Epithelial cell of esophagus (primary cell): ENCODE measurements around the gene RGCC.
A peak's percentile ranks its signal among the peaks of the same experiment; 100 is the strongest.
"Not testable (repeated sequence)": the region's sequence is repeated elsewhere in the genome, so short reads cannot be mapped to it uniquely, and the experiment has no call there.

Experiments used
- DNase-seq: peaks from one replicate; pipeline ENCODE4 v3.0.0; 2010; ENCODE audit warnings: low read depth
- H3K4me3 ChIP-seq: 2 replicates; pipeline ENCODE4 v1.5.1; 2011; ENCODE audit warnings: mild to moderate bottlenecking, low read length, control low read depth
- CTCF ChIP-seq: IDR thresholded peaks from 2 replicates; pipeline ENCODE4 v1.5.1; 2011; ENCODE audit warnings: low read depth, mild to moderate bottlenecking, low read length, control low read depth, inconsistent platforms; ENCODE audit not compliant: insufficient read depth; ENCODE audit errors: missing control alignments

Gene RGCC

GRCh38 chr13:41413872-41414271 lies 43.5 kb upstream of the RGCC start:
- no peak for TF ChIP-seq CTCF
- no peak for DNase-seq
- no peak overlapping the region for H3K4me3 ChIP-seq

- no peak for DNase-seq
- no peak overlapping the region for H3K4me3 ChIP-seq
- TF ChIP-seq CTCF = no peak
Observed at GRCh38 chr13:41416276-41416675, 41.1 kb upstream of the RGCC start.

GRCh38 chr13:41418027-41418426 lies 39.3 kb upstream of the RGCC start:
- peak; percentile 44 for DNase-seq
- H3K4me3 ChIP-seq = no peak overlapping the region
- TF ChIP-seq CTCF = no peak

- peak; percentile 41 for DNase-seq
- no peak overlapping the region for H3K4me3 ChIP-seq
- TF ChIP-seq CTCF = no peak
Observed at GRCh38 chr13:41418731-41419130, 38.6 kb upstream of the RGCC start.

- DNase-seq = no peak
- no peak for TF ChIP-seq CTCF
- H3K4me3 ChIP-seq = no peak overlapping the region
Observed at GRCh38 chr13:41419206-41419605, 38.1 kb upstream of the RGCC start.

GRCh38 chr13:41420146-41420545 lies 37.2 kb upstream of the RGCC start:
- no peak for TF ChIP-seq CTCF

GRCh38 chr13:41421330-41421729 lies 36.0 kb upstream of the RGCC start:
- not testable (repeated sequence) for H3K4me3 ChIP-seq, DNase-seq

More at GRCh38 chr13:41420146-41420545, 37.2 kb upstream of the RGCC start:
- H3K4me3 ChIP-seq = no peak overlapping the region
- DNase-seq = no peak

GRCh38 chr13:41421983-41422382 lies 35.4 kb upstream of the RGCC start:
- not testable (repeated sequence) for DNase-seq

GRCh38 chr13:41423259-41423658 lies 34.1 kb upstream of the RGCC start:
- not testable (repeated sequence) for DNase-seq, H3K4me3 ChIP-seq

More at GRCh38 chr13:41421983-41422382, 35.4 kb upstream of the RGCC start:
- not testable (repeated sequence) for H3K4me3 ChIP-seq

- not testable (repeated sequence) for H3K4me3 ChIP-seq, DNase-seq
Observed at GRCh38 chr13:41424675-41425074, 32.7 kb upstream of the RGCC start.
